HEK293 (cell line): ENCODE measurements around the gene HOXD1.

Experiments used
- CTCF ChIA-PET: fragments of 350-600 bp; formaldehyde crosslinking; extraction: SDS; loops from one replicate; lab custom pipeline; 2021; ENCODE audit warnings: antibody characterized with exemption; lab: Yijun Ruan, JAX
- POLR2A ChIA-PET: fragments of 300-600 bp; formaldehyde crosslinking; extraction: SDS; loops from one replicate; lab custom pipeline; 2020; ENCODE audit warnings: antibody characterized with exemption, inconsistent platforms; lab: Yijun Ruan, JAX
- H3K27ac ChIP-seq: fragments of 200-500 bp; sonication (Bioruptor generic); 2 replicates; pipeline ENCODE4 v1.5.1; 2014; ENCODE audit warnings: low read depth, low read length, control low read depth, inconsistent platforms; ENCODE audit errors: extremely low read depth
- H3K36me3 ChIP-seq, 2 experiments: fragments of 200-500 bp in 1 of 2; sonication (Bioruptor generic) in 1 of 2; 1 replicate in 1 of 2; 2 replicates in 1 of 2; pipeline ENCODE4 v1.5.1; 2014 to 2017; ENCODE audit warnings: inconsistent platforms in 2 of 2, low read length in 2 of 2; ENCODE audit not compliant: control insufficient read depth in 2 of 2, insufficient read depth in 1 of 2
- H3K4me1 ChIP-seq: fragments of 200-500 bp; sonication (Bioruptor generic); 2 replicates; pipeline ENCODE4 v1.5.1; 2014; ENCODE audit warnings: mild to moderate bottlenecking, low read length, inconsistent platforms; ENCODE audit not compliant: control insufficient read depth, insufficient read depth
- H3K4me3 ChIP-seq: 2 replicates; pipeline ENCODE4 v1.5.1; 2011; ENCODE audit warnings: low read depth, mild to moderate bottlenecking, control low read depth, low read length, moderate library complexity
- H3K9me3 ChIP-seq: fragments of 200-500 bp; sonication (Bioruptor generic); 2 replicates; pipeline ENCODE4 v1.5.1; 2014; ENCODE audit warnings: low read depth, low read length, inconsistent platforms; ENCODE audit not compliant: control insufficient read depth, insufficient read depth
- CTCF ChIP-seq: fragments of 450-650 bp; formaldehyde crosslinking; IDR thresholded peaks from 2 replicates; pipeline ENCODE4 v1.5.1; 2016; ENCODE audit warnings: missing biosample characterization, missing genetic modification characterization
- PATZ1 ChIP-seq: fragments of 450-650 bp; formaldehyde crosslinking; IDR thresholded peaks from 2 replicates; pipeline ENCODE4 v1.5.1; 2016; ENCODE audit warnings: missing biosample characterization, missing genetic modification characterization
- ZBTB26 ChIP-seq: fragments of 450-650 bp; formaldehyde crosslinking; optimal IDR thresholded peaks from 2 replicates; pipeline ENCODE3; 2016; ENCODE audit warnings: missing biosample characterization, mild to moderate bottlenecking, missing genetic modification characterization
- ZFHX2 ChIP-seq: fragments of 450-650 bp; formaldehyde crosslinking; conservative IDR thresholded peaks from 2 replicates; pipeline ENCODE4 v1.5.1; 2016; ENCODE audit warnings: missing biosample characterization, missing genetic modification characterization
- ZNF16 ChIP-seq: fragments of 450-650 bp; formaldehyde crosslinking; IDR thresholded peaks from 2 replicates; pipeline ENCODE4 v1.5.1; 2016; ENCODE audit warnings: low read depth, missing biosample characterization, missing genetic modification characterization
- ZNF174 ChIP-seq: fragments of 450-650 bp; formaldehyde crosslinking; IDR thresholded peaks from 2 replicates; pipeline ENCODE4 v1.5.0; 2017; ENCODE audit warnings: missing biosample characterization, mild to moderate bottlenecking, missing genetic modification characterization
- ZNF2 ChIP-seq: fragments of 450-650 bp; formaldehyde crosslinking; IDR thresholded peaks from 2 replicates; pipeline ENCODE4 v1.5.1; 2016; ENCODE audit warnings: missing biosample characterization, missing genetic modification characterization
- ZNF26 ChIP-seq: fragments of 450-650 bp; formaldehyde crosslinking; IDR thresholded peaks from 2 replicates; pipeline ENCODE4 v1.5.1; 2016; ENCODE audit warnings: missing biosample characterization, missing genetic modification characterization
- ZNF311 ChIP-seq: fragments of 450-650 bp; formaldehyde crosslinking; IDR thresholded peaks from 2 replicates; pipeline ENCODE4 v1.5.1; 2017; ENCODE audit warnings: missing biosample characterization, missing genetic modification characterization, borderline replicate concordance
- ZNF530 ChIP-seq: fragments of 450-650 bp; formaldehyde crosslinking; IDR thresholded peaks from 2 replicates; pipeline ENCODE4 v1.5.1; 2016; ENCODE audit warnings: low read depth, missing biosample characterization, missing genetic modification characterization
- ZNF571 ChIP-seq: fragments of 450-650 bp; formaldehyde crosslinking; IDR thresholded peaks from 2 replicates; pipeline ENCODE4 v1.5.0; 2017; ENCODE audit warnings: missing biosample characterization, missing genetic modification characterization
- ZNF600 ChIP-seq: fragments of 450-650 bp; formaldehyde crosslinking; IDR thresholded peaks from 2 replicates; pipeline ENCODE4 v1.5.1; 2016; ENCODE audit warnings: missing biosample characterization, missing genetic modification characterization
- ZNF623 ChIP-seq: fragments of 450-650 bp; formaldehyde crosslinking; IDR thresholded peaks from 2 replicates; pipeline ENCODE4 v1.5.1; 2016; ENCODE audit warnings: missing biosample characterization, missing genetic modification characterization
- ZNF629 ChIP-seq: fragments of 450-650 bp; formaldehyde crosslinking; IDR thresholded peaks from 2 replicates; pipeline ENCODE4 v1.5.1; 2017; ENCODE audit warnings: missing biosample characterization, missing genetic modification characterization
- ZNF664 ChIP-seq: fragments of 450-650 bp; formaldehyde crosslinking; IDR thresholded peaks from 2 replicates; pipeline ENCODE4 v1.5.1; 2016; ENCODE audit warnings: missing biosample characterization, missing genetic modification characterization
- ZNF768 ChIP-seq: fragments of 450-650 bp; formaldehyde crosslinking; IDR thresholded peaks from 2 replicates; pipeline ENCODE4 v1.5.1; 2018; ENCODE audit warnings: missing biosample characterization, mild to moderate bottlenecking, missing genetic modification characterization
- ZSCAN16 ChIP-seq: fragments of 450-650 bp; formaldehyde crosslinking; IDR thresholded peaks from 2 replicates; pipeline ENCODE4 v1.5.1; 2016; ENCODE audit warnings: missing biosample characterization, missing genetic modification characterization
- TF ChIP-seq, protein P1 (sequence below): fragments of 450-650 bp; formaldehyde crosslinking; IDR thresholded peaks from 2 replicates; pipeline ENCODE4 v1.5.1; 2016; ENCODE audit warnings: missing biosample characterization, missing genetic modification characterization, borderline replicate concordance
- TF ChIP-seq, protein P2 (sequence below): fragments of 450-650 bp; formaldehyde crosslinking; IDR thresholded peaks from 2 replicates; pipeline ENCODE4 v1.5.1; 2016; ENCODE audit warnings: missing biosample characterization, missing genetic modification characterization, borderline replicate concordance

HOXD1 gene

GRCh38 chr2:176140513-176141317 is 47.8 kb upstream of the HOXD1 start (continued):
- TF ChIP-seq PATZ1 (tag by site-specific recombination) (peak; percentile 65), ZNF571 (tag by site-specific recombination) (no peak), ZNF2 (tag by site-specific recombination) (peak; percentile 59; the same call in 1 of the 2 replicates), ZNF629 (tag by site-specific recombination) (no peak), ZNF16 (tag by site-specific recombination) (no peak), ZNF768 (tag by site-specific recombination) (no peak)

DNA sequence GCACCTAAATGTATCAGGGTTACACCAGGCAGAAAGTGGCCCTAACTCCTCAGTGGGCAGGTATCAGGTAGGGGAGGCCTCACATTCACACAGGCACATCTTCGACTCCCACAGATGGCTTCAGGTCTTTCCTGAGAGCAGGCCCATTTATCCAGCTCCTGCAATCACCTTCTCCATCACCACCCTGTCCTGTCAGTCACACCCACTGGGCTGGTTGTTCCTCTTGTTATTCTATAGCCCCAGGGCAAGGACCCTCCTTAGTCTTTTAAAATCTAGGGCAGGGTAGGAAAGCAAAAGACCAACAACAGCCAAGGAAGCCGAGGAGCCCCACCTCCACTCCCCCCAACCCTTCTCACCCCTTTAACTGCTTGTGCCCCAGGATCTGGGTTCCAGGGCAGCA is 46.2 kb upstream of the HOXD1 start:
- H3K4me3 ChIP-seq = no peak overlapping the region
- no peak overlapping the region for H3K27ac ChIP-seq
- ChIA-PET CTCF (interaction anchor here (1.5 to 7.5 kb wide), 2 partner anchors 15 to 313 kb away, joined by 10 to 104 read pairs; no protein-coding TSS in a partner anchor), POLR2A (no interaction called here)
- H3K36me3 ChIP-seq = no peaks in the 10 kb centered on the region
- no peak for TF ChIP-seq ZNF623
- TF ChIP-seq ZSCAN16 (tag by site-specific recombination) = no peak
- TF ChIP-seq ZNF600 (tag by site-specific recombination) = no peak
- TF ChIP-seq, protein P1, sequence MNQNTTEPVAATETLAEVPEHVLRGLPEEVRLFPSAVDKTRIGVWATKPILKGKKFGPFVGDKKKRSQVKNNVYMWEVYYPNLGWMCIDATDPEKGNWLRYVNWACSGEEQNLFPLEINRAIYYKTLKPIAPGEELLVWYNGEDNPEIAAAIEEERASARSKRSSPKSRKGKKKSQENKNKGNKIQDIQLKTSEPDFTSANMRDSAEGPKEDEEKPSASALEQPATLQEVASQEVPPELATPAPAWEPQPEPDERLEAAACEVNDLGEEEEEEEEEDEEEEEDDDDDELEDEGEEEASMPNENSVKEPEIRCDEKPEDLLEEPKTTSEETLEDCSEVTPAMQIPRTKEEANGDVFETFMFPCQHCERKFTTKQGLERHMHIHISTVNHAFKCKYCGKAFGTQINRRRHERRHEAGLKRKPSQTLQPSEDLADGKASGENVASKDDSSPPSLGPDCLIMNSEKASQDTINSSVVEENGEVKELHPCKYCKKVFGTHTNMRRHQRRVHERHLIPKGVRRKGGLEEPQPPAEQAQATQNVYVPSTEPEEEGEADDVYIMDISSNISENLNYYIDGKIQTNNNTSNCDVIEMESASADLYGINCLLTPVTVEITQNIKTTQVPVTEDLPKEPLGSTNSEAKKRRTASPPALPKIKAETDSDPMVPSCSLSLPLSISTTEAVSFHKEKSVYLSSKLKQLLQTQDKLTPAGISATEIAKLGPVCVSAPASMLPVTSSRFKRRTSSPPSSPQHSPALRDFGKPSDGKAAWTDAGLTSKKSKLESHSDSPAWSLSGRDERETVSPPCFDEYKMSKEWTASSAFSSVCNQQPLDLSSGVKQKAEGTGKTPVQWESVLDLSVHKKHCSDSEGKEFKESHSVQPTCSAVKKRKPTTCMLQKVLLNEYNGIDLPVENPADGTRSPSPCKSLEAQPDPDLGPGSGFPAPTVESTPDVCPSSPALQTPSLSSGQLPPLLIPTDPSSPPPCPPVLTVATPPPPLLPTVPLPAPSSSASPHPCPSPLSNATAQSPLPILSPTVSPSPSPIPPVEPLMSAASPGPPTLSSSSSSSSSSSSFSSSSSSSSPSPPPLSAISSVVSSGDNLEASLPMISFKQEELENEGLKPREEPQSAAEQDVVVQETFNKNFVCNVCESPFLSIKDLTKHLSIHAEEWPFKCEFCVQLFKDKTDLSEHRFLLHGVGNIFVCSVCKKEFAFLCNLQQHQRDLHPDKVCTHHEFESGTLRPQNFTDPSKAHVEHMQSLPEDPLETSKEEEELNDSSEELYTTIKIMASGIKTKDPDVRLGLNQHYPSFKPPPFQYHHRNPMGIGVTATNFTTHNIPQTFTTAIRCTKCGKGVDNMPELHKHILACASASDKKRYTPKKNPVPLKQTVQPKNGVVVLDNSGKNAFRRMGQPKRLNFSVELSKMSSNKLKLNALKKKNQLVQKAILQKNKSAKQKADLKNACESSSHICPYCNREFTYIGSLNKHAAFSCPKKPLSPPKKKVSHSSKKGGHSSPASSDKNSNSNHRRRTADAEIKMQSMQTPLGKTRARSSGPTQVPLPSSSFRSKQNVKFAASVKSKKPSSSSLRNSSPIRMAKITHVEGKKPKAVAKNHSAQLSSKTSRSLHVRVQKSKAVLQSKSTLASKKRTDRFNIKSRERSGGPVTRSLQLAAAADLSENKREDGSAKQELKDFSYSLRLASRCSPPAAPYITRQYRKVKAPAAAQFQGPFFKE (tag by site-specific recombination) = no peak
- no peak for TF ChIP-seq CTCF (tag by site-specific recombination)
- TF ChIP-seq ZNF174 (tag by site-specific recombination) = no peak
- TF ChIP-seq ZNF26 (tag by site-specific recombination) = no peak
- no peak for TF ChIP-seq ZBTB26 (tag by site-specific recombination)
- no peak for TF ChIP-seq ZFHX2 (tag by site-specific recombination)
- TF ChIP-seq ZNF530 (tag by site-specific recombination) = no peak
- no peak for TF ChIP-seq ZNF664 (tag by site-specific recombination)
- TF ChIP-seq, protein P2, sequence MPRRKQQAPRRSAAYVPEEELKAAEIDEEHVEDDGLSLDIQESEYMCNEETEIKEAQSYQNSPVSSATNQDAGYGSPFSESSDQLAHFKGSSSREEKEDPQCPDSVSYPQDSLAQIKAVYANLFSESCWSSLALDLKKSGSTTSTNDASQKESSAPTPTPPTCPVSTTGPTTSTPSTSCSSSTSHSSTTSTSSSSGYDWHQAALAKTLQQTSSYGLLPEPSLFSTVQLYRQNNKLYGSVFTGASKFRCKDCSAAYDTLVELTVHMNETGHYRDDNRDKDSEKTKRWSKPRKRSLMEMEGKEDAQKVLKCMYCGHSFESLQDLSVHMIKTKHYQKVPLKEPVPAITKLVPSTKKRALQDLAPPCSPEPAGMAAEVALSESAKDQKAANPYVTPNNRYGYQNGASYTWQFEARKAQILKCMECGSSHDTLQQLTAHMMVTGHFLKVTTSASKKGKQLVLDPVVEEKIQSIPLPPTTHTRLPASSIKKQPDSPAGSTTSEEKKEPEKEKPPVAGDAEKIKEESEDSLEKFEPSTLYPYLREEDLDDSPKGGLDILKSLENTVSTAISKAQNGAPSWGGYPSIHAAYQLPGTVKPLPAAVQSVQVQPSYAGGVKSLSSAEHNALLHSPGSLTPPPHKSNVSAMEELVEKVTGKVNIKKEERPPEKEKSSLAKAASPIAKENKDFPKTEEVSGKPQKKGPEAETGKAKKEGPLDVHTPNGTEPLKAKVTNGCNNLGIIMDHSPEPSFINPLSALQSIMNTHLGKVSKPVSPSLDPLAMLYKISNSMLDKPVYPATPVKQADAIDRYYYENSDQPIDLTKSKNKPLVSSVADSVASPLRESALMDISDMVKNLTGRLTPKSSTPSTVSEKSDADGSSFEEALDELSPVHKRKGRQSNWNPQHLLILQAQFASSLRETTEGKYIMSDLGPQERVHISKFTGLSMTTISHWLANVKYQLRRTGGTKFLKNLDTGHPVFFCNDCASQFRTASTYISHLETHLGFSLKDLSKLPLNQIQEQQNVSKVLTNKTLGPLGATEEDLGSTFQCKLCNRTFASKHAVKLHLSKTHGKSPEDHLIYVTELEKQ (tag by site-specific recombination) = no peak
- TF ChIP-seq ZNF311 = no peak
- TF ChIP-seq, all 188 proteins: peak for 0
- Histone ChIP-seq H3K4me1 (peaks cover 18% of the 10 kb centered on the region), H3K9me3 (no peaks in the 10 kb centered on the region)
